Transverse colon (tissue), 4 donors: Measurements from ENCODE around the gene LAMA3.

ENCODE experiments used
- CTCF ChIP-seq, 5 experiments: fragments of 200-600 bp in 3 of 5; fragments of 450-650 bp in 2 of 5; sonication (generic) in 3 of 5; IDR thresholded peaks; 1 replicate in 2 of 5; 2 replicates in 3 of 5; pipeline ENCODE4 v1.5.1; 2016 to 2017; ENCODE audit warnings: antibody characterized with exemption in 5 of 5, inconsistent platforms in 3 of 5, mild to moderate bottlenecking in 2 of 5, moderate library complexity in 1 of 5
- EP300 ChIP-seq: sonication (generic); formaldehyde crosslinking; IDR thresholded peaks from one replicate; pipeline ENCODE4 v1.6.1; 2017; ENCODE audit warnings: antibody characterized with exemption, low read depth
- POLR2A ChIP-seq: fragments of 450-650 bp; IDR thresholded peaks from one replicate; pipeline ENCODE4 v1.6.1; 2016; ENCODE audit warnings: antibody characterized with exemption, mild to moderate bottlenecking, moderate library complexity
- POLR2AphosphoS5 ChIP-seq, 3 donors: sonication (generic); formaldehyde crosslinking; IDR thresholded peaks; one replicate each; pipeline ENCODE4 v1.6.1; 2016; ENCODE audit warnings: antibody characterized with exemption in 3 of 3

GRCh38 chr18:23716516-23716915 is 27.3 kb downstream of the LAMA3 start:
- TF ChIP-seq POLR2A (no peak), CTCF (IDR thresholded peaks at IDR 0.05) (no peak), POLR2AphosphoS5 (IDR thresholded peaks at IDR 0.05) (no peak), EP300 (no peak)
